Endothelial cell of umbilical vein (primary cell): ENCODE measurements around the gene SLC9A2. TPM values are rescaled to one million over a fixed set of nuclear protein-coding genes. Genes with fewer than 3 reads are reported as not detected.

Source experiments
- BruUV-seq: library from RNA; stranded (reverse); fragments of 400-500 nt; replicated peaks from 2 replicates; lab custom pipeline; 2021; lab: Mats Ljungman, UMichigan
- CTCF ChIA-PET: fragments of 300-600, 350-600 bp; sonication (Branson Sonifier 250); formaldehyde crosslinking; loops from one replicate; lab custom pipeline; 2021; ENCODE audit warnings: antibody characterized with exemption, inconsistent platforms; lab: Charles Lee
- POLR2A ChIA-PET: fragments of 300-600, 350-600 bp; sonication (Branson Sonifier 250); formaldehyde crosslinking; loops from one replicate; lab custom pipeline; 2021; ENCODE audit warnings: antibody characterized with exemption, inconsistent platforms; lab: Charles Lee
- DNase-seq: peaks from one replicate; pipeline ENCODE4 v3.0.0-alpha.2; 2011; ENCODE audit warnings: low read depth, low spot score
- FAIRE-seq: peaks from 2 replicates; lab custom pipeline; 2011; peaks lifted over from hg19 to GRCh38; lab: Jason Lieb, UNC
- H2AFZ ChIP-seq: 2 replicates; pipeline ENCODE4 v1.6.0; 2012; ENCODE audit warnings: low read depth, low read length, control low read depth, inconsistent platforms
- H3K27ac ChIP-seq: 2 replicates; pipeline ENCODE4 v1.5.1; 2011; ENCODE audit warnings: low read depth, mild to moderate bottlenecking, control low read depth, low read length, moderate library complexity; ENCODE audit not compliant: insufficient read depth
- H3K27me3 ChIP-seq, 2 experiments: 2 replicates each; pipeline versions ENCODE4 v1.6.0 to v1.6.1; 2011; ENCODE audit warnings: low read length in 2 of 2, mixed read lengths in 1 of 2; ENCODE audit not compliant: control insufficient read depth in 2 of 2, insufficient read depth in 2 of 2
- H3K36me3 ChIP-seq, 2 experiments: 2 replicates in 1 of 2; 3 replicates in 1 of 2; pipeline ENCODE4 v1.5.1; 2011; ENCODE audit warnings: low read length in 2 of 2, mild to moderate bottlenecking in 1 of 2, moderate library complexity in 1 of 2; ENCODE audit not compliant: control insufficient read depth in 2 of 2, insufficient read depth in 2 of 2; ENCODE audit errors: extremely low read depth in 1 of 2
- H3K4me1 ChIP-seq: 3 replicates; pipeline ENCODE4 v1.5.1; 2011; ENCODE audit warnings: mild to moderate bottlenecking, low read length; ENCODE audit not compliant: control insufficient read depth, insufficient read depth; ENCODE audit errors: extremely low read depth
- H3K4me2 ChIP-seq: 2 replicates; pipeline ENCODE4 v1.6.1; 2011; ENCODE audit warnings: low read length, control low read depth, mixed read lengths; ENCODE audit not compliant: insufficient read depth
- H3K4me3 ChIP-seq, 3 experiments: fragments of 200-600 bp in 1 of 3; sonication (generic), shearing (Covaris generic) in 1 of 3; replicated peaks in 1 of 3; 2 replicates each; pipeline ENCODE4 v1.5.1; 2011 to 2016; ENCODE audit warnings: control low read depth in 3 of 3, low read length in 3 of 3, mild to moderate bottlenecking in 2 of 3, inconsistent platforms in 1 of 3, low read depth in 1 of 3, moderate library complexity in 1 of 3; ENCODE audit not compliant: insufficient read depth in 1 of 3
- H3K79me2 ChIP-seq: 2 replicates; pipeline ENCODE4 v1.6.0; 2012; ENCODE audit warnings: low read length, inconsistent platforms; ENCODE audit not compliant: control insufficient read depth, insufficient read depth
- H3K9ac ChIP-seq: replicated peaks from 2 replicates; pipeline ENCODE3; 2011; ENCODE audit warnings: low read length, control low read depth; ENCODE audit not compliant: insufficient read depth; ENCODE audit errors: extremely low read depth
- H3K9me1 ChIP-seq: replicated peaks from 3 replicates; pipeline ENCODE4 v1.6.0; 2011; ENCODE audit warnings: mild to moderate bottlenecking, low read length; ENCODE audit not compliant: control insufficient read depth, insufficient read depth; ENCODE audit errors: extremely low read depth
- H3K9me3 ChIP-seq: replicated peaks from 2 replicates; pipeline ENCODE4 v1.5.1; 2012; ENCODE audit warnings: low read length, inconsistent platforms; ENCODE audit not compliant: control insufficient read depth, insufficient read depth
- H4K20me1 ChIP-seq: replicated peaks from 2 replicates; pipeline ENCODE3; 2011; ENCODE audit warnings: mild to moderate bottlenecking, low read length; ENCODE audit not compliant: control insufficient read depth, insufficient read depth; ENCODE audit errors: extremely low read depth
- EZH2 ChIP-seq: IDR thresholded peaks from 2 replicates; pipeline ENCODE4 v1.6.1; 2012; ENCODE audit warnings: borderline replicate concordance, low read depth, mild to moderate bottlenecking, moderate library complexity, low read length, inconsistent platforms; ENCODE audit not compliant: severe bottlenecking
- FOS ChIP-seq: IDR thresholded peaks from 2 replicates; pipeline ENCODE4 v1.6.1; 2011; ENCODE audit warnings: mild to moderate bottlenecking, low read length, moderate library complexity, borderline replicate concordance; ENCODE audit not compliant: insufficient read depth
- GATA2 ChIP-seq: IDR thresholded peaks from 2 replicates; pipeline ENCODE4 v1.7.0; 2011; ENCODE audit warnings: low read depth, mild to moderate bottlenecking, moderate library complexity, mixed read lengths, low read length; ENCODE audit not compliant: insufficient read length, insufficient read depth
- JUN ChIP-seq: IDR thresholded peaks from 2 replicates; pipeline ENCODE4 v1.6.1; 2011; ENCODE audit warnings: borderline replicate concordance, low read depth; ENCODE audit not compliant: insufficient read length, insufficient read depth
- MYC ChIP-seq: IDR thresholded peaks from one replicate; pipeline ENCODE4 v1.6.1; 2011; ENCODE audit warnings: mild to moderate bottlenecking, low read depth, low read length
- POLR2A ChIP-seq: IDR thresholded peaks from 2 replicates; pipeline ENCODE4 v1.6.1; 2012; ENCODE audit warnings: low read depth, mild to moderate bottlenecking, control low read depth, low read length
- POLR2AphosphoS5 ChIP-seq: IDR thresholded peaks from 2 replicates; pipeline ENCODE4 v1.6.1; 2012; ENCODE audit warnings: low read depth, mild to moderate bottlenecking, control low read depth, low read length, moderate library complexity; ENCODE audit not compliant: insufficient read depth
- dilution Hi-C: fragments of 300-500 bp; cut with MboI; formaldehyde crosslinking; loops from one replicate; pipeline ENCODE4 v1.15.0; 2019; ENCODE audit warnings: low sequenced_read_pairs; ENCODE audit not compliant: extremely low pct_ligation_motif_present
- intact Hi-C: fragments of 100-400 bp; cut with micrococcal nuclease; formaldehyde crosslinking; loops from one replicate; pipeline ENCODE4 v1.10.0; 2022
- polyA plus RNA-seq, 4 experiments: library from polyadenylated mRNA; depleted of rRNA in 3 of 4; stranded (reverse) in 3 of 4; unstranded in 1 of 4; fragments of >200 nt; gene quantifications; 2 replicates each; pipeline versions ENCODE4 v1.2.1 to v1.2.3, GENCODE V29; 2011 to 2012; ENCODE audit warnings: missing spikeins in 1 of 4
- total RNA-seq: library from RNA; stranded (reverse); gene quantifications from 2 replicates; pipeline ENCODE4 v1.2.3, GENCODE V29; 2021
- TF ChIP-seq, protein P1 (sequence below): IDR thresholded peaks from 2 replicates; pipeline ENCODE4 v1.6.1; 2011; ENCODE audit not compliant: insufficient read depth, insufficient read length
- TF ChIP-seq, protein P2 (sequence below), 2 donors: IDR thresholded peaks; 1 replicate in 1 of 2; 2 replicates in 1 of 2; pipeline ENCODE4 v1.5.1; 2011; ENCODE audit warnings: low read length in 2 of 2, mild to moderate bottlenecking in 2 of 2, moderate library complexity in 2 of 2, control low read depth in 1 of 2, inconsistent platforms in 1 of 2, low read depth in 1 of 2; ENCODE audit not compliant: insufficient read depth in 1 of 2; ENCODE audit errors: extremely low read depth in 1 of 2

Gene SLC9A2
- total and polyA plus RNA-seq, 2 donors (not counting 3 experiments of a cell fraction or from before 2014, with no cell fraction given): 0.03 TPM; not detected in 1

DNA sequence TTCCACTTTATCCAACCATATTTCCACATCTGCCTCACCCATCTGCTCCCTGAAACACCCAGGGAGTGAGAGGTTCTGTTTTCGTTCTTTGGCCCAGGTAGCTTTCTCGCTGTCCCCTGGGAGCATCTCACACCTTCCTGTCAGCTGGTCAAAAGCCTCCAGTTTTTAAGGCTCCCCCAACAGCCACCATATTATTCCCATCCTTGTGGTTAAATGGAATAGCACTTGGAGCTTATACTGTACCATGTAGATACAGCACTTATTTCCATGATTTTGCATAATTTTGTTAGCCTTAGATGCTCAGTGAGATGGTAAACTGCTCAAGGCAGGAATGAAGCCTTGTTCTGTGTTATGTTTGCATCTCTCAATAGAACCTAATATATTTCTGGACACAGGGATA, 84.0 kb downstream of the SLC9A2 start:
- no peaks in the 10 kb centered on the region for H3K36me3 ChIP-seq
- H3K9me1 ChIP-seq: no peaks in the 10 kb centered on the region
- no peak overlapping the region for H3K9ac ChIP-seq
- ChIA-PET CTCF (interaction anchor here (0.6 to 3.0 kb wide), 4 partner anchors 9 to 232 kb away, joined by 3 to 31 read pairs (median 5); partner anchors contain the start of gene SLC9A4), POLR2A (no interaction called here)
- no peak overlapping the region for H2AFZ ChIP-seq
- DNase-seq (no peak), FAIRE-seq (no peak)
- no TSS peak for BruUV-seq
- intact Hi-C loops: loop anchor here (1.0 kb wide), 1 partner anchor 230 kb away; the partner anchor contains the start of gene SLC9A4
- no peak for TF ChIP-seq MYC
- TF ChIP-seq, protein P1, sequence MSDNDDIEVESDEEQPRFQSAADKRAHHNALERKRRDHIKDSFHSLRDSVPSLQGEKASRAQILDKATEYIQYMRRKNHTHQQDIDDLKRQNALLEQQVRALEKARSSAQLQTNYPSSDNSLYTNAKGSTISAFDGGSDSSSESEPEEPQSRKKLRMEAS: no peak
- TF ChIP-seq, protein P2, sequence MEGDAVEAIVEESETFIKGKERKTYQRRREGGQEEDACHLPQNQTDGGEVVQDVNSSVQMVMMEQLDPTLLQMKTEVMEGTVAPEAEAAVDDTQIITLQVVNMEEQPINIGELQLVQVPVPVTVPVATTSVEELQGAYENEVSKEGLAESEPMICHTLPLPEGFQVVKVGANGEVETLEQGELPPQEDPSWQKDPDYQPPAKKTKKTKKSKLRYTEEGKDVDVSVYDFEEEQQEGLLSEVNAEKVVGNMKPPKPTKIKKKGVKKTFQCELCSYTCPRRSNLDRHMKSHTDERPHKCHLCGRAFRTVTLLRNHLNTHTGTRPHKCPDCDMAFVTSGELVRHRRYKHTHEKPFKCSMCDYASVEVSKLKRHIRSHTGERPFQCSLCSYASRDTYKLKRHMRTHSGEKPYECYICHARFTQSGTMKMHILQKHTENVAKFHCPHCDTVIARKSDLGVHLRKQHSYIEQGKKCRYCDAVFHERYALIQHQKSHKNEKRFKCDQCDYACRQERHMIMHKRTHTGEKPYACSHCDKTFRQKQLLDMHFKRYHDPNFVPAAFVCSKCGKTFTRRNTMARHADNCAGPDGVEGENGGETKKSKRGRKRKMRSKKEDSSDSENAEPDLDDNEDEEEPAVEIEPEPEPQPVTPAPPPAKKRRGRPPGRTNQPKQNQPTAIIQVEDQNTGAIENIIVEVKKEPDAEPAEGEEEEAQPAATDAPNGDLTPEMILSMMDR (IDR thresholded peaks at IDR 0.05; ENCODE audit: extremely low read depth in 1 of 2, insufficient read depth in 1 of 2, low read depth in 1 of 2, low read length in 2 of 2): no peak
- no peak for TF ChIP-seq FOS
- no peak for TF ChIP-seq POLR2A
- TF ChIP-seq EZH2: no peak
- no peak for TF ChIP-seq GATA2
- no peak for TF ChIP-seq POLR2AphosphoS5
- no peak for TF ChIP-seq JUN
- no peaks in the 10 kb centered on the region for H4K20me1 ChIP-seq
- H3K4me1 ChIP-seq: no peaks in the 10 kb centered on the region
- H3K27ac ChIP-seq: no peak overlapping the region
- H3K79me2 ChIP-seq: no peaks in the 10 kb centered on the region
- H3K4me3 ChIP-seq: no peak overlapping the region
- H3K4me2 ChIP-seq: no peak overlapping the region
- dilution Hi-C loops: no loop called here
- H3K27me3 ChIP-seq: peaks cover 7 to 15% of the 10 kb centered on the region in 2 experiments
- no peaks in the 10 kb centered on the region for H3K9me3 ChIP-seq
